HepG2 (cell line): ENCODE data around the gene SURF1. TPM values are rescaled to one million over a fixed set of nuclear protein-coding genes. Genes with fewer than 3 reads are reported as not detected.

Experiments
- ATAC-seq: fragments of 200-7000 bp; cut with Tn5 transposase; 3 replicates; pipeline ENCODE4 v1.9.1; 2020; ENCODE audit warnings: mild to moderate bottlenecking, moderate library complexity
- BruUV-seq: library from RNA; stranded (reverse); fragments of 400-500 nt; replicated peaks from 2 replicates; lab custom pipeline; 2021; lab: Mats Ljungman, UMichigan
- CTCF ChIA-PET: fragments of 300-600 bp; formaldehyde crosslinking; extraction: SDS; loops from one replicate; lab custom pipeline; 2021; ENCODE audit warnings: low total read pairs, inconsistent platforms, low intra/inter-chr PET ratio; lab: Yijun Ruan, JAX
- POLR2A ChIA-PET: fragments of 350-600 bp; sonication (Branson Sonifier 250); formaldehyde crosslinking; loops from one replicate; lab custom pipeline; 2020; ENCODE audit warnings: antibody characterized with exemption, inconsistent platforms; lab: Yijun Ruan, JAX
- DNase-seq: peaks from one replicate; pipeline ENCODE4 v3.0.0-alpha.2; 2015; ENCODE audit warnings: low spot score
- FAIRE-seq: peaks from 3 replicates; lab custom pipeline; 2011; peaks lifted over from hg19 to GRCh38; lab: Jason Lieb, UNC
- H2AFZ ChIP-seq: one replicate; pipeline ENCODE4 v1.6.1; 2011; ENCODE audit warnings: low read length, inconsistent platforms
- H3K27ac ChIP-seq: fragments of 300-600 bp; 3 replicates; pipeline ENCODE4 v1.8.0; 2011; ENCODE audit warnings: mixed run types, mild to moderate bottlenecking, mixed read lengths, low read length, inconsistent platforms; ENCODE audit not compliant: insufficient read depth; ENCODE audit errors: extremely low read length
- H3K27me3 ChIP-seq, 2 experiments: fragments of 200-600 bp in 1 of 2; 2 replicates in 1 of 2; 3 replicates in 1 of 2; pipeline versions ENCODE4 v1.6.0 to v1.8.0; 2011; ENCODE audit warnings: low read length in 2 of 2, mild to moderate bottlenecking in 2 of 2, moderate library complexity in 2 of 2, inconsistent platforms in 1 of 2; ENCODE audit not compliant: insufficient read depth in 2 of 2, control insufficient read depth in 1 of 2
- H3K36me3 ChIP-seq, 2 experiments: fragments of 200-600 bp in 1 of 2; replicated peaks in 1 of 2; 2 replicates in 1 of 2; 3 replicates in 1 of 2; pipeline versions ENCODE4 v1.5.1 to v1.8.0; 2011; ENCODE audit warnings: low read length in 2 of 2, inconsistent platforms in 1 of 2; ENCODE audit not compliant: insufficient read depth in 2 of 2, control insufficient read depth in 1 of 2
- H3K4me1 ChIP-seq: 2 replicates; pipeline ENCODE4 v1.5.1; 2012; ENCODE audit warnings: low read length, inconsistent platforms; ENCODE audit not compliant: insufficient read depth
- H3K4me2 ChIP-seq: 2 replicates; pipeline ENCODE4 v1.6.0; 2011; ENCODE audit warnings: low read depth, low read length, inconsistent platforms
- H3K4me3 ChIP-seq, 3 experiments: fragments of 200-600 bp in 1 of 3; sonication (generic), shearing (Covaris generic) in 1 of 3; replicated peaks in 1 of 3; 2 replicates each; pipeline ENCODE4 v1.5.1; 2011 to 2016; ENCODE audit warnings: low read length in 3 of 3, inconsistent platforms in 2 of 3, low read depth in 2 of 3, mild to moderate bottlenecking in 2 of 3, control low read depth in 1 of 3, mixed read lengths in 1 of 3; ENCODE audit not compliant: insufficient read depth in 1 of 3
- H3K79me2 ChIP-seq: one replicate; pipeline ENCODE4 v1.6.1; 2011; ENCODE audit warnings: low read length, inconsistent platforms; ENCODE audit not compliant: insufficient read depth
- H3K9ac ChIP-seq: 2 replicates; pipeline ENCODE4 v1.6.0; 2011; ENCODE audit warnings: mild to moderate bottlenecking, low read depth, low read length, inconsistent platforms; ENCODE audit not compliant: insufficient read depth
- H3K9me3 ChIP-seq: 2 replicates; pipeline ENCODE4 v1.5.1; 2012; ENCODE audit warnings: mild to moderate bottlenecking, low read length
- H4K20me1 ChIP-seq: 2 replicates; pipeline ENCODE4 v1.6.0; 2011; ENCODE audit warnings: inconsistent platforms, mild to moderate bottlenecking, low read length, moderate library complexity; ENCODE audit not compliant: insufficient read depth
- EP300 ChIP-seq, 3 experiments: sonication (generic) in 1 of 3; formaldehyde crosslinking in 1 of 3; IDR thresholded peaks; 2 replicates each; pipeline versions ENCODE4 v1.5.1 to v1.6.1; 2011 to 2020; ENCODE audit warnings: low read depth in 2 of 3, low read length in 2 of 3, borderline replicate concordance in 1 of 3, improper control_type of control experiment in 1 of 3, mild to moderate bottlenecking in 1 of 3, missing genetic modification reagents in 1 of 3, moderate library complexity in 1 of 3
- HDAC1 ChIP-seq: sonication (generic); formaldehyde crosslinking; IDR thresholded peaks from 2 replicates; pipeline ENCODE4 v1.5.1; 2020; ENCODE audit warnings: mild to moderate bottlenecking, missing genetic modification reagents
- IRF2 ChIP-seq: IDR thresholded peaks from 2 replicates; pipeline ENCODE4 v1.6.1; 2018; ENCODE audit warnings: missing genetic modification reagents, missing compliant biosample characterization
- MBD4 ChIP-seq: IDR thresholded peaks from 2 replicates; pipeline ENCODE4 v1.6.1; 2012; ENCODE audit warnings: low read length, inconsistent platforms, borderline replicate concordance
- NR2F1 ChIP-seq, 2 experiments: fragments of 450-650 bp in 1 of 2; formaldehyde crosslinking in 1 of 2; IDR thresholded peaks; 2 replicates each; pipeline versions ENCODE4 v1.5.0 to v1.6.1; 2016 to 2020; ENCODE audit warnings: mild to moderate bottlenecking in 1 of 2, missing compliant biosample characterization in 1 of 2, missing genetic modification reagents in 1 of 2, moderate library complexity in 1 of 2
- RFX1 ChIP-seq: fragments of 450-650 bp; IDR thresholded peaks from 2 replicates; pipeline ENCODE4 v1.6.1; 2017
- RFXAP ChIP-seq: sonication (generic); formaldehyde crosslinking; IDR thresholded peaks from 2 replicates; pipeline ENCODE4 v1.4.0; 2020; ENCODE audit warnings: missing genetic modification reagents, borderline replicate concordance
- SOX6 ChIP-seq, 2 experiments: fragments of 450-650 bp in 1 of 2; sonication (generic) in 1 of 2; formaldehyde crosslinking in 1 of 2; IDR thresholded peaks; 2 replicates each; pipeline versions ENCODE4 v1.4.0 to v1.6.1; 2017 to 2020; ENCODE audit warnings: antibody characterized with exemption in 1 of 2, mild to moderate bottlenecking in 1 of 2, missing genetic modification reagents in 1 of 2
- ZIK1 ChIP-seq: sonication (generic); formaldehyde crosslinking; IDR thresholded peaks from 2 replicates; pipeline ENCODE4 v1.5.0; 2020; ENCODE audit warnings: mild to moderate bottlenecking, low read depth, missing genetic modification reagents, borderline replicate concordance
- ZKSCAN5 ChIP-seq: sonication (generic); formaldehyde crosslinking; IDR thresholded peaks from 2 replicates; pipeline ENCODE4 v1.5.1; 2020; ENCODE audit warnings: mild to moderate bottlenecking, missing genetic modification reagents
- ZNF337 ChIP-seq: sonication (generic); formaldehyde crosslinking; IDR thresholded peaks from 2 replicates; pipeline ENCODE4 v1.5.1; 2020; ENCODE audit warnings: missing genetic modification reagents, low read depth, mild to moderate bottlenecking, borderline replicate concordance
- ZNF576 ChIP-seq: sonication (generic); formaldehyde crosslinking; IDR thresholded peaks from 2 replicates; pipeline ENCODE4 v1.4.0; 2020; ENCODE audit warnings: mild to moderate bottlenecking, missing genetic modification reagents
- whole genome bisulfite sequencing: methylation state at CpG from one replicate; pipeline ENCODE4 v1.1.6; 2017; ENCODE audit warnings: low lambda C conversion rate; 5-methylcytosine and 5-hydroxymethylcytosine counted together
- in situ Hi-C: cut with HindIII; loops from 2 replicates; pipeline ENCODE4 v1.10.0; 2017; ENCODE audit warnings: low pct_unique_long_range_greater_than_20kb; ENCODE audit not compliant: extremely low pct_ligation_motif_present
- intact Hi-C: fragments of 100-400 bp; cut with micrococcal nuclease; formaldehyde crosslinking; loops from one replicate; pipeline ENCODE4 v1.10.0; 2022; ENCODE audit not compliant: unreplicated experiment
- polyA plus RNA-seq, 8 experiments: library from polyadenylated mRNA; depleted of rRNA in 3 of 8; stranded (reverse) in 7 of 8; unstranded in 1 of 8; fragments of >200 nt; fragmentation: Illumina TruSeq in 4 of 8; extraction: Trizol in 4 of 8; gene quantifications; 2 replicates each; pipeline versions ENCODE4 v1.2.1 to v1.2.3, GENCODE V29; 2011 to 2016; ENCODE audit warnings: low read depth in 4 of 8, missing spikeins in 1 of 8, mixed read lengths in 1 of 8; ENCODE audit not compliant: insufficient read depth in 1 of 8
- total RNA-seq, 5 experiments: library from RNA; depleted of rRNA; stranded (reverse); fragments of >200 nt; fragmentation: Illumina TruSeq; extraction: Trizol; gene quantifications; 2 replicates each; pipeline ENCODE4 v1.2.3, GENCODE V29; 2016; ENCODE audit warnings: low read depth in 1 of 5
- TF ChIP-seq, protein P1 (sequence below): sonication (generic); formaldehyde crosslinking; IDR thresholded peaks from 2 replicates; pipeline ENCODE4 v1.8.1; 2023; ENCODE audit warnings: mild to moderate bottlenecking, missing genetic modification reagents, borderline replicate concordance
- TF ChIP-seq, protein P2 (sequence below): sonication (generic); formaldehyde crosslinking; IDR thresholded peaks from 2 replicates; pipeline ENCODE4 v1.4.0; 2020; ENCODE audit warnings: missing genetic modification reagents, low read depth, mild to moderate bottlenecking, borderline replicate concordance

Gene SURF1
- total and polyA plus RNA-seq, 2 of the 13 experiments (the other 11 are each of a cell fraction or from before 2014, with no cell fraction given), result 17.8 to 40.7 TPM

DNA sequence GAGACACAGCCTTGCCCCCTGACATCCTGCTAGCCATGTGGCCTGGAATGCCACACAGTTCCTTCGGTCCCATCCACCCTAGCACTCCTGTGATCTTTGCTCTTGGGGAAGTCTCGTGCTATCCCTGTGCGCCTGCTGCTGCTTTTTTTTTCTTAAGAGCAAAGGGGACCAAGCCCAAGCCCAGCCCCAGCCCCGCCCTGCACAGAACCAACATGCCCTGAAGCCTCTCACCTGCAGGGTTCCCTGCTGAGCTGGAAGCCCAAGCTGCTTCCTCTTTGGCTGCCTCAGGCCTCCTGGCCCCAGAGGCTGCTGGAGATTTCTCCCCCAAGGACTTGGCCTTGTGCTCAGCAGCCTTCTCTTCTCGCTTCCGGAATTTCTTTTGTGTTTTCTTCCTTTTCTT is 22.1 kb downstream of the SURF1 start (continued):
- TF ChIP-seq, protein P1, sequence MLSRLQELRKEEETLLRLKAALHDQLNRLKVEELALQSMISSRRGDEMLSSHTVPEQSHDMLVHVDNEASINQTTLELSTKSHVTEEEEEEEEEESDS (CRISPR knock-in tag), result no peak
- TF ChIP-seq ZKSCAN5, result no peak
- TF ChIP-seq, all 625 proteins: peak for 0

GRCh38 chr9:133333566-133333965 is 22.7 kb downstream of the SURF1 start:
- Histone ChIP-seq H3K4me1 (peaks cover 22% of the 10 kb centered on the region), H3K9me3 (no peaks in the 10 kb centered on the region), H3K27me3 (no peaks in the 10 kb centered on the region; a peak in 1 of 5 replicates), H3K36me3 (peaks cover 18 to 41% of the 10 kb centered on the region in 2 experiments; a peak in 4 of 5 replicates), H2AFZ (no peak overlapping the region), H3K27ac (no peak overlapping the region), H3K4me3 (no peak overlapping the region), H3K4me2 (no peak overlapping the region), H3K79me2 (peaks cover 26% of the 10 kb centered on the region), H3K9ac (no peak overlapping the region), H4K20me1 (0 out of 2 replicates have a peak, but pooled peaks cover 7% of the 10 kb centered on the region)
- POLR2A ChIA-PET, result no interaction called here
- no peak for TF ChIP-seq RFXAP
- CTCF ChIA-PET, result no interaction called here
- in situ Hi-C loops (loop anchor here (5.0 kb wide), 1 partner anchor 146 kb away; no protein-coding TSS in a partner anchor), intact Hi-C loops (no loop called here)
- DNase-seq, result no peak
- no TSS peak for BruUV-seq
- no peak for FAIRE-seq
- ATAC-seq, result no peak
- WGBS, result 97% methylated on average over 5 of the region's 10 CpGs

- FAIRE-seq, result no peak
- no peak for ATAC-seq
- intact Hi-C loops (no loop called here), in situ Hi-C loops (loop anchor here (5.0 kb wide), 1 partner anchor 146 kb away; no protein-coding TSS in a partner anchor)
- H3K27me3 ChIP-seq, result no peaks in the 10 kb centered on the region; a peak in 1 of 5 replicates
- no peak for DNase-seq
- H3K79me2 ChIP-seq, result peaks cover 26% of the 10 kb centered on the region
- H3K27ac ChIP-seq, result no peak overlapping the region
- H2AFZ ChIP-seq, result no peak overlapping the region
- no peak overlapping the region for H3K9ac ChIP-seq
- H3K4me1 ChIP-seq, result peaks cover 22% of the 10 kb centered on the region
- ChIA-PET POLR2A (no interaction called here), CTCF (no interaction called here)
- 0 out of 2 replicates have a peak, but pooled peaks cover 7% of the 10 kb centered on the region for H4K20me1 ChIP-seq
- no peak overlapping the region for H3K4me3 ChIP-seq
- BruUV-seq, result no TSS peak
- H3K36me3 ChIP-seq, result peaks cover 18 to 41% of the 10 kb centered on the region in 2 experiments; a peak in 4 of 5 replicates
- H3K9me3 ChIP-seq, result no peaks in the 10 kb centered on the region
- H3K4me2 ChIP-seq, result no peak overlapping the region
- 91% methylated on average over 10 of the region's 11 CpGs for WGBS
- no peak for TF ChIP-seq IRF2 (CRISPR knock-in tag)
- no peak for TF ChIP-seq ZNF576 (CRISPR knock-in tag)
- TF ChIP-seq ZNF337 (CRISPR knock-in tag), result no peak
- TF ChIP-seq HDAC1 (CRISPR knock-in tag), result no peak
- no peak for TF ChIP-seq ZIK1 (CRISPR knock-in tag)
- TF ChIP-seq, protein P2, sequence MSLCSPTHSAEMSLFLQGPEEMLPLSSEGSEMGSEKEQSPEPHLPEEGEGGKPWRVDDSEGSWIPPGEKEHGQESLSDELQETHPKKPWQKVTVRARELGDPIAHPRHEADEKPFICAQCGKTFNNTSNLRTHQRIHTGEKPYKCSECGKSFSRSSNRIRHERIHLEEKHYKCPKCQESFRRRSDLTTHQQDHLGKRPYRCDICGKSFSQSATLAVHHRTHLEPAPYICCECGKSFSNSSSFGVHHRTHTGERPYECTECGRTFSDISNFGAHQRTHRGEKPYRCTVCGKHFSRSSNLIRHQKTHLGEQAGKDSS (CRISPR knock-in tag), result no peak
- no peak for TF ChIP-seq EP300 (IDR thresholded peaks at IDR 0.05; ENCODE audit: low read depth in 2 of 2, low read length in 2 of 2)
- no peak for TF ChIP-seq EP300 (CRISPR knock-in tag; IDR thresholded peaks at IDR 0.05; ENCODE audit: borderline replicate concordance)
- TF ChIP-seq MBD4, result no peak
- no peak for TF ChIP-seq RFX1
- TF ChIP-seq SOX6 (IDR thresholded peaks at IDR 0.05), result no peak
- no peak for TF ChIP-seq SOX6 (CRISPR knock-in tag; IDR thresholded peaks at IDR 0.05)
- no peak for TF ChIP-seq NR2F1 (CRISPR knock-in tag; IDR thresholded peaks at IDR 0.05)
Observed at GRCh38 chr9:133333011-133333410, 23.3 kb downstream of the SURF1 start.
